HepG2 (cell line): ENCODE data around the gene RSBN1L. TPM values are rescaled to one million over a fixed set of nuclear protein-coding genes. Genes with fewer than 3 reads are reported as not detected.
A peak's percentile ranks its signal among the peaks of the same experiment; 100 is the strongest.
"Not testable (repeated sequence)": the region's sequence is repeated elsewhere in the genome, so short reads cannot be mapped to it uniquely, and the experiment has no call there.

Source experiments
- ATAC-seq: fragments of 200-7000 bp; cut with Tn5 transposase; 3 replicates; pipeline ENCODE4 v1.9.1; 2020; ENCODE audit warnings: mild to moderate bottlenecking, moderate library complexity
- BruUV-seq: library from RNA; stranded (reverse); fragments of 400-500 nt; replicated peaks from 2 replicates; lab custom pipeline; 2021; lab: Mats Ljungman, UMichigan
- CTCF ChIA-PET: fragments of 300-600 bp; formaldehyde crosslinking; extraction: SDS; loops from one replicate; lab custom pipeline; 2021; ENCODE audit warnings: low total read pairs, inconsistent platforms, low intra/inter-chr PET ratio; lab: Yijun Ruan, JAX
- POLR2A ChIA-PET: fragments of 350-600 bp; sonication (Branson Sonifier 250); formaldehyde crosslinking; loops from one replicate; lab custom pipeline; 2020; ENCODE audit warnings: antibody characterized with exemption, inconsistent platforms; lab: Yijun Ruan, JAX
- DNase-seq: peaks from one replicate; pipeline ENCODE4 v3.0.0-alpha.2; 2015; ENCODE audit warnings: low spot score
- FAIRE-seq: peaks from 3 replicates; lab custom pipeline; 2011; peaks lifted over from hg19 to GRCh38; lab: Jason Lieb, UNC
- H2AFZ ChIP-seq: one replicate; pipeline ENCODE4 v1.6.1; 2011; ENCODE audit warnings: low read length, inconsistent platforms
- H3K27ac ChIP-seq: fragments of 300-600 bp; 3 replicates; pipeline ENCODE4 v1.8.0; 2011; ENCODE audit warnings: mixed run types, mild to moderate bottlenecking, mixed read lengths, low read length, inconsistent platforms; ENCODE audit not compliant: insufficient read depth; ENCODE audit errors: extremely low read length
- H3K27me3 ChIP-seq, 2 experiments: fragments of 200-600 bp in 1 of 2; 2 replicates in 1 of 2; 3 replicates in 1 of 2; pipeline versions ENCODE4 v1.6.0 to v1.8.0; 2011; ENCODE audit warnings: low read length in 2 of 2, mild to moderate bottlenecking in 2 of 2, moderate library complexity in 2 of 2, inconsistent platforms in 1 of 2; ENCODE audit not compliant: insufficient read depth in 2 of 2, control insufficient read depth in 1 of 2
- H3K36me3 ChIP-seq, 2 experiments: fragments of 200-600 bp in 1 of 2; replicated peaks in 1 of 2; 2 replicates in 1 of 2; 3 replicates in 1 of 2; pipeline versions ENCODE4 v1.5.1 to v1.8.0; 2011; ENCODE audit warnings: low read length in 2 of 2, inconsistent platforms in 1 of 2; ENCODE audit not compliant: insufficient read depth in 2 of 2, control insufficient read depth in 1 of 2
- H3K4me1 ChIP-seq: 2 replicates; pipeline ENCODE4 v1.5.1; 2012; ENCODE audit warnings: low read length, inconsistent platforms; ENCODE audit not compliant: insufficient read depth
- H3K4me2 ChIP-seq: 2 replicates; pipeline ENCODE4 v1.6.0; 2011; ENCODE audit warnings: low read depth, low read length, inconsistent platforms
- H3K4me3 ChIP-seq, 3 experiments: fragments of 200-600 bp in 1 of 3; sonication (generic), shearing (Covaris generic) in 1 of 3; replicated peaks in 1 of 3; 2 replicates each; pipeline ENCODE4 v1.5.1; 2011 to 2016; ENCODE audit warnings: low read length in 3 of 3, inconsistent platforms in 2 of 3, low read depth in 2 of 3, mild to moderate bottlenecking in 2 of 3, control low read depth in 1 of 3, mixed read lengths in 1 of 3; ENCODE audit not compliant: insufficient read depth in 1 of 3
- H3K79me2 ChIP-seq: one replicate; pipeline ENCODE4 v1.6.1; 2011; ENCODE audit warnings: low read length, inconsistent platforms; ENCODE audit not compliant: insufficient read depth
- H3K9ac ChIP-seq: 2 replicates; pipeline ENCODE4 v1.6.0; 2011; ENCODE audit warnings: mild to moderate bottlenecking, low read depth, low read length, inconsistent platforms; ENCODE audit not compliant: insufficient read depth
- H3K9me3 ChIP-seq: 2 replicates; pipeline ENCODE4 v1.5.1; 2012; ENCODE audit warnings: mild to moderate bottlenecking, low read length
- H4K20me1 ChIP-seq: 2 replicates; pipeline ENCODE4 v1.6.0; 2011; ENCODE audit warnings: inconsistent platforms, mild to moderate bottlenecking, low read length, moderate library complexity; ENCODE audit not compliant: insufficient read depth
- FOSL2 ChIP-seq: sonication (generic); formaldehyde crosslinking; IDR thresholded peaks from 2 replicates; pipeline ENCODE4 v1.4.0; 2020; ENCODE audit warnings: missing genetic modification reagents
- RARA ChIP-seq: IDR thresholded peaks from 2 replicates; pipeline ENCODE4 v1.6.1; 2016; ENCODE audit warnings: missing genetic modification reagents, missing compliant biosample characterization
- RXRA ChIP-seq: sonication (generic); formaldehyde crosslinking; IDR thresholded peaks from 2 replicates; pipeline ENCODE4 v1.5.1; 2020; ENCODE audit warnings: missing genetic modification reagents
- RXRB ChIP-seq: IDR thresholded peaks from 2 replicates; pipeline ENCODE4 v1.6.1; 2016; ENCODE audit warnings: borderline replicate concordance, missing genetic modification reagents, missing compliant biosample characterization
- ZNF460 ChIP-seq: sonication (generic); formaldehyde crosslinking; IDR thresholded peaks from 2 replicates; pipeline ENCODE4 v1.5.1; 2020; ENCODE audit warnings: missing genetic modification reagents, mild to moderate bottlenecking, borderline replicate concordance
- in situ Hi-C: cut with HindIII; loops from 2 replicates; pipeline ENCODE4 v1.10.0; 2017; ENCODE audit warnings: low pct_unique_long_range_greater_than_20kb; ENCODE audit not compliant: extremely low pct_ligation_motif_present
- intact Hi-C: fragments of 100-400 bp; cut with micrococcal nuclease; formaldehyde crosslinking; loops from one replicate; pipeline ENCODE4 v1.10.0; 2022; ENCODE audit not compliant: unreplicated experiment
- polyA plus RNA-seq, 8 experiments: library from polyadenylated mRNA; depleted of rRNA in 3 of 8; stranded (reverse) in 7 of 8; unstranded in 1 of 8; fragments of >200 nt; fragmentation: Illumina TruSeq in 4 of 8; extraction: Trizol in 4 of 8; gene quantifications; 2 replicates each; pipeline versions ENCODE4 v1.2.1 to v1.2.3, GENCODE V29; 2011 to 2016; ENCODE audit warnings: low read depth in 4 of 8, missing spikeins in 1 of 8, mixed read lengths in 1 of 8; ENCODE audit not compliant: insufficient read depth in 1 of 8
- total RNA-seq, 5 experiments: library from RNA; depleted of rRNA; stranded (reverse); fragments of >200 nt; fragmentation: Illumina TruSeq; extraction: Trizol; gene quantifications; 2 replicates each; pipeline ENCODE4 v1.2.3, GENCODE V29; 2016; ENCODE audit warnings: low read depth in 1 of 5
- TF ChIP-seq, protein P1 (sequence below): sonication (generic); formaldehyde crosslinking; IDR thresholded peaks from 2 replicates; pipeline ENCODE4 v1.4.0; 2020; ENCODE audit warnings: missing genetic modification reagents, mild to moderate bottlenecking, borderline replicate concordance
- TF ChIP-seq, protein P2 (sequence below): sonication (generic); formaldehyde crosslinking; IDR thresholded peaks from 2 replicates; pipeline ENCODE4 v1.4.0; 2020; ENCODE audit warnings: missing genetic modification reagents, borderline replicate concordance
- TF ChIP-seq, protein P3 (sequence below): IDR thresholded peaks from 2 replicates; pipeline ENCODE4 v1.4.0; 2020; ENCODE audit warnings: mild to moderate bottlenecking, missing genetic modification reagents

The RSBN1L gene
- total and polyA plus RNA-seq, 2 of the 13 experiments (the other 11 are each of a cell fraction or from before 2014, with no cell fraction given): 7.7 to 21.3 TPM

DNA sequence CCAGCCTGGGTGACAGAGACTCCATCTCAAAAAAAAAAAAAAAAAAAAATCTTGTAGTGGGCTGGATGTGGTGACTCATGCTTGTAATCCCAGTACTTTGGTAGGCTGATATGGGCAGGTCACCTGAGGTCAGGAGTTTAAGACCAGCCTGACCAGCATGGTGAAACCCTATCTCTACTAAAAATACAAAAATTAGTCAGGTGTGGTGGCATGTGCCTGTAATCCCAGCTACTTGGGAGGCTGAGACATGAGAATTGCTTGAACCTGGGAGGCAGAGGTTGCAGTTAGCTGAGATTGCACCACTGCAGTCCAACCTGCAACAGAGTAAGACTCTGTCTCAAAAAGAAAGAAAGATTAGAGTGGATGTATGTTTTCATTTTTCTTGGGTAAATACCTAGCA is 18.7 kb downstream of the RSBN1L start:
- in situ Hi-C loops, H3K27me3 ChIP-seq, CTCF ChIA-PET, BruUV-seq, H2AFZ ChIP-seq, intact Hi-C loops, FAIRE-seq, H3K9me3 ChIP-seq, H3K4me1 ChIP-seq, H3K9ac ChIP-seq, H3K4me3 ChIP-seq, H3K4me2 ChIP-seq: not testable (repeated sequence)
- H4K20me1 ChIP-seq: peaks cover 18% of the 10 kb centered on the region; the same call in 1 of the 2 replicates
- H3K27ac ChIP-seq: peak overlapping the region; percentile 26
- TF ChIP-seq ZNF460 (peak; percentile 65), RXRA (CRISPR knock-in tag) (peak; percentile 38; the same call in 1 of the 2 replicates), RXRB (CRISPR knock-in tag) (peak; percentile 50; the same call in 1 of the 2 replicates), RARA (CRISPR knock-in tag) (peak; percentile 28; the same call in 1 of the 2 replicates), FOSL2 (CRISPR knock-in tag) (peak; percentile 81)
- TF ChIP-seq, protein P1, sequence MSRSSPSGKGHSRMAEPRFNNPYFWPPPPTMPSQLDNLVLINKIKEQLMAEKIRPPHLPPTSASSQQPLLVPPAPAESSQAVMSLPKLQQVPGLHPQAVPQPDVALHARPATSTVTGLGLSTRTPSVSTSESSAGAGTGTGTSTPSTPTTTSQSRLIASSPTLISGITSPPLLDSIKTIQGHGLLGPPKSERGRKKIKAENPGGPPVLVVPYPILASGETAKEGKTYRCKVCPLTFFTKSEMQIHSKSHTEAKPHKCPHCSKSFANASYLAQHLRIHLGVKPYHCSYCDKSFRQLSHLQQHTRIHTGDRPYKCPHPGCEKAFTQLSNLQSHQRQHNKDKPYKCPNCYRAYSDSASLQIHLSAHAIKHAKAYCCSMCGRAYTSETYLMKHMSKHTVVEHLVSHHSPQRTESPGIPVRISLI (CRISPR knock-in tag): peak; percentile 65; the same call in 1 of the 2 replicates
- TF ChIP-seq, protein P2, sequence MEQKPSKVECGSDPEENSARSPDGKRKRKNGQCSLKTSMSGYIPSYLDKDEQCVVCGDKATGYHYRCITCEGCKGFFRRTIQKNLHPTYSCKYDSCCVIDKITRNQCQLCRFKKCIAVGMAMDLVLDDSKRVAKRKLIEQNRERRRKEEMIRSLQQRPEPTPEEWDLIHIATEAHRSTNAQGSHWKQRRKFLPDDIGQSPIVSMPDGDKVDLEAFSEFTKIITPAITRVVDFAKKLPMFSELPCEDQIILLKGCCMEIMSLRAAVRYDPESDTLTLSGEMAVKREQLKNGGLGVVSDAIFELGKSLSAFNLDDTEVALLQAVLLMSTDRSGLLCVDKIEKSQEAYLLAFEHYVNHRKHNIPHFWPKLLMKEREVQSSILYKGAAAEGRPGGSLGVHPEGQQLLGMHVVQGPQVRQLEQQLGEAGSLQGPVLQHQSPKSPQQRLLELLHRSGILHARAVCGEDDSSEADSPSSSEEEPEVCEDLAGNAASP: peak; percentile 73; the same call in 1 of the 2 replicates
- TF ChIP-seq, protein P3, sequence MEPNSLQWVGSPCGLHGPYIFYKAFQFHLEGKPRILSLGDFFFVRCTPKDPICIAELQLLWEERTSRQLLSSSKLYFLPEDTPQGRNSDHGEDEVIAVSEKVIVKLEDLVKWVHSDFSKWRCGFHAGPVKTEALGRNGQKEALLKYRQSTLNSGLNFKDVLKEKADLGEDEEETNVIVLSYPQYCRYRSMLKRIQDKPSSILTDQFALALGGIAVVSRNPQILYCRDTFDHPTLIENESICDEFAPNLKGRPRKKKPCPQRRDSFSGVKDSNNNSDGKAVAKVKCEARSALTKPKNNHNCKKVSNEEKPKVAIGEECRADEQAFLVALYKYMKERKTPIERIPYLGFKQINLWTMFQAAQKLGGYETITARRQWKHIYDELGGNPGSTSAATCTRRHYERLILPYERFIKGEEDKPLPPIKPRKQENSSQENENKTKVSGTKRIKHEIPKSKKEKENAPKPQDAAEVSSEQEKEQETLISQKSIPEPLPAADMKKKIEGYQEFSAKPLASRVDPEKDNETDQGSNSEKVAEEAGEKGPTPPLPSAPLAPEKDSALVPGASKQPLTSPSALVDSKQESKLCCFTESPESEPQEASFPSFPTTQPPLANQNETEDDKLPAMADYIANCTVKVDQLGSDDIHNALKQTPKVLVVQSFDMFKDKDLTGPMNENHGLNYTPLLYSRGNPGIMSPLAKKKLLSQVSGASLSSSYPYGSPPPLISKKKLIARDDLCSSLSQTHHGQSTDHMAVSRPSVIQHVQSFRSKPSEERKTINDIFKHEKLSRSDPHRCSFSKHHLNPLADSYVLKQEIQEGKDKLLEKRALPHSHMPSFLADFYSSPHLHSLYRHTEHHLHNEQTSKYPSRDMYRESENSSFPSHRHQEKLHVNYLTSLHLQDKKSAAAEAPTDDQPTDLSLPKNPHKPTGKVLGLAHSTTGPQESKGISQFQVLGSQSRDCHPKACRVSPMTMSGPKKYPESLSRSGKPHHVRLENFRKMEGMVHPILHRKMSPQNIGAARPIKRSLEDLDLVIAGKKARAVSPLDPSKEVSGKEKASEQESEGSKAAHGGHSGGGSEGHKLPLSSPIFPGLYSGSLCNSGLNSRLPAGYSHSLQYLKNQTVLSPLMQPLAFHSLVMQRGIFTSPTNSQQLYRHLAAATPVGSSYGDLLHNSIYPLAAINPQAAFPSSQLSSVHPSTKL (CRISPR knock-in tag): 0 out of 2 replicates have a peak, but pooled peaks have one; percentile 10
- POLR2A ChIA-PET: interaction anchor here (1.1 kb wide), 1 partner anchor 19 kb away, joined by 4 read pairs; no protein-coding TSS in a partner anchor
- DNase-seq (peak; percentile 43), ATAC-seq (peak; percentile 66)
- H3K36me3 ChIP-seq: peaks cover 0 to 12% of the 10 kb centered on the region in 2 experiments; a peak in 2 of 5 replicates
- H3K79me2 ChIP-seq: peaks cover 93% of the 10 kb centered on the region
